GM12892 (cell line): ENCODE results near the gene ADAR.

Experiments
- POLR2A ChIP-seq: IDR thresholded peaks from 2 replicates; pipeline ENCODE4 v1.6.1; 2011; ENCODE audit warnings: low read depth, low read length, control low read depth
- POLR2AphosphoS5 ChIP-seq: IDR thresholded peaks from 2 replicates; pipeline ENCODE4 v1.6.1; 2011; ENCODE audit warnings: low read depth, low read length, control low read depth

DNA sequence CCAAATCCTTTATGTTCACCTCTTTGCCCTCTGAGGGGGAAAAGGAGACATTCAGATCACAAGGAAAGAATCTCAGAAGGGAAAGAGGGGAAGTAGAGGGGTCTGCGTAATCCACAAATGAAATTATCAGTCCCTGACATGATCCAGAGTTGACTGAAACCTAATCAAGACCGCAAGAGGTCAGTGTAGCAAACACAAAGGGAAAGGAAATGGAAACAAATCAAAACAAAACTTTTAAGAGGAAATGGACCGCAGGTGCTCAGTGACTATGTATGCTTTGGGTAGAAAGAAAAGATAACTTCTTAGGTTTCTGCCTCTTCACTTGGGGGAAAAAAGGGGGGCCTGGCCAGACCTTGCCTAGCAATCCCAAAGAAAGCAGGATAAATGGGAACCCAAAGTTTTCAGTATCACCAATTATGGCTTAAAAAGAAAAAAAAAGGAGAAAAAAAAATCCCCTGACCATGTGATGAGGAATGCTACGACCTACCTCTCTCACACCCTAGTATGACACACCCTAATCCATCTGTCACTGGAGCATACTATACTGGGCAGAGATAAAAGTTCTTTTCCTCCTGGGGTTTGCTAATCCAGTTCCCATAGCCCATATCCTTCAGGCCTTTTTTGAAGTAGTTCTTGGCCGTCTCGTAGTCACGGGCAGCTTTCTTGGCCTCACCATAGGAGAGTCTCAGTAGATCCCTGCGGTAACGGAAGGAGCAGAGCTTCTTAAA, 23.6 kb downstream of the ADAR start:
- no peak for TF ChIP-seq POLR2A
- TF ChIP-seq POLR2AphosphoS5: no peak
